ENCODE measurements around the gene DISP3. TPM values are rescaled to one million over a fixed set of nuclear protein-coding genes. Genes with fewer than 3 reads are reported as not detected.

The DISP3 gene
- total RNA-seq, 1 experiment from 2014 or later: 1.1 TPM

- no peaks in the 10 kb centered on the region for H3K36me3 ChIP-seq (ENCODE audit: control insufficient read depth, insufficient read depth, low read length)
- no peaks in the 10 kb centered on the region for H3K27me3 ChIP-seq (ENCODE audit: control insufficient read depth, insufficient read depth, low read length)
- DNase-seq (ENCODE audit: low read depth, low spot score): no peak
- intact Hi-C loops (cut with micrococcal nuclease; ENCODE audit: unreplicated experiment): no loop called here
- POLR2A ChIA-PET: no interaction called here
- in situ Hi-C loops (cut with HindIII; ENCODE audit: low pct_unique_long_range_greater_than_20kb, low sequenced_read_pairs): no loop called here
- H3K27ac ChIP-seq (ENCODE audit: low read length): no peak overlapping the region
- BruUV-seq (replicated peaks): no TSS peak
- no peak overlapping the region for H3K4me3 ChIP-seq (ENCODE audit: low read depth in 2 of 2, low read length in 2 of 2)
- no peak for TF ChIP-seq TCF7L2 (IDR thresholded peaks at IDR 0.05; ENCODE audit: low read depth, low read length)
- TF ChIP-seq SIN3A (IDR thresholded peaks at IDR 0.05; ENCODE audit: borderline replicate concordance, insufficient read depth, low read depth, low read length): no peak
- no peak for TF ChIP-seq POLR2AphosphoS5 (IDR thresholded peaks at IDR 0.05; ENCODE audit: low read depth, low read length)
- no peak for TF ChIP-seq CTCF (IDR thresholded peaks at IDR 0.05)
- TF ChIP-seq REST (IDR thresholded peaks at IDR 0.05; ENCODE audit: insufficient read depth in 1 of 2, low read depth in 2 of 2, low read length in 1 of 2): no peak
- H3K9me3 ChIP-seq (ENCODE audit: control insufficient read depth, insufficient read depth, low read depth, low read length): no peaks in the 10 kb centered on the region
- no peak for ATAC-seq
- CTCF ChIA-PET: no interaction called here
- no peaks in the 10 kb centered on the region for H3K4me1 ChIP-seq (ENCODE audit: control insufficient read depth, insufficient read depth, low read length)
These were observed 39.2 kb downstream of the DISP3 start for GRCh38 chr1:11518016-11518701.

- in situ Hi-C loops (cut with HindIII; ENCODE audit: low pct_unique_long_range_greater_than_20kb, low sequenced_read_pairs): no loop called here
- no TSS peak for BruUV-seq (replicated peaks)
- CTCF ChIA-PET: no interaction called here
These were observed 40.1 kb downstream of the DISP3 start for GRCh38 chr1:11518791-11519628.

More at GRCh38 chr1:11518791-11519628, 40.1 kb downstream of the DISP3 start:
- Histone ChIP-seq H3K4me1 (ENCODE audit: control insufficient read depth, insufficient read depth, low read length) (no peaks in the 10 kb centered on the region), H3K27me3 (ENCODE audit: control insufficient read depth, insufficient read depth, low read length) (no peaks in the 10 kb centered on the region), H3K36me3 (ENCODE audit: control insufficient read depth, insufficient read depth, low read length) (no peaks in the 10 kb centered on the region), H3K27ac (ENCODE audit: low read length) (no peak overlapping the region), H3K4me3 (ENCODE audit: low read depth in 2 of 2, low read length in 2 of 2) (no peak overlapping the region), H3K9me3 (ENCODE audit: control insufficient read depth, insufficient read depth, low read depth, low read length) (no peaks in the 10 kb centered on the region)
- POLR2A ChIA-PET: no interaction called here
- ATAC-seq (no peak), DNase-seq (ENCODE audit: low read depth, low spot score) (no peak)
- intact Hi-C loops (cut with micrococcal nuclease; ENCODE audit: unreplicated experiment): no loop called here
- no peak for TF ChIP-seq CTCF (IDR thresholded peaks at IDR 0.05)
- no peak for TF ChIP-seq REST (IDR thresholded peaks at IDR 0.05; ENCODE audit: insufficient read depth in 1 of 2, low read depth in 2 of 2, low read length in 1 of 2)
- no peak for TF ChIP-seq TCF7L2 (IDR thresholded peaks at IDR 0.05; ENCODE audit: low read depth, low read length)
- TF ChIP-seq SIN3A (IDR thresholded peaks at IDR 0.05; ENCODE audit: borderline replicate concordance, insufficient read depth, low read depth, low read length): no peak
- TF ChIP-seq POLR2AphosphoS5 (IDR thresholded peaks at IDR 0.05; ENCODE audit: low read depth, low read length): no peak
